Glutamatergic neuron (in vitro differentiated cells): Measurements from ENCODE around the gene CRTC3. TPM values are rescaled to one million over a fixed set of nuclear protein-coding genes. Genes with fewer than 3 reads are reported as not detected.

Experiments used
- DNase-seq: peaks from one replicate; pipeline ENCODE4 v3.0.0; 2022
- H3K27ac Mint-ChIP-seq: one replicate; pipeline ENCODE4 v1.8.0; 2020; ENCODE audit warnings: mild to moderate bottlenecking, mixed read lengths, inconsistent platforms; ENCODE audit not compliant: unreplicated experiment
- H3K27me3 Mint-ChIP-seq: one replicate; pipeline ENCODE4 v1.8.0; 2020; ENCODE audit warnings: mild to moderate bottlenecking, moderate library complexity, mixed read lengths, inconsistent platforms; ENCODE audit not compliant: unreplicated experiment
- H3K36me3 Mint-ChIP-seq: one replicate; pipeline ENCODE4 v1.8.0; 2020; ENCODE audit warnings: mild to moderate bottlenecking, mixed read lengths, inconsistent platforms; ENCODE audit not compliant: unreplicated experiment
- H3K4me1 Mint-ChIP-seq: one replicate; pipeline ENCODE4 v1.8.0; 2020; ENCODE audit warnings: mild to moderate bottlenecking, low read depth, mixed read lengths, inconsistent platforms; ENCODE audit not compliant: unreplicated experiment
- H3K4me3 Mint-ChIP-seq: one replicate; pipeline ENCODE4 v1.8.0; 2020; ENCODE audit warnings: mild to moderate bottlenecking, mixed read lengths, inconsistent platforms; ENCODE audit not compliant: unreplicated experiment
- H3K9me3 Mint-ChIP-seq: one replicate; pipeline ENCODE4 v1.8.0; 2020; ENCODE audit warnings: mild to moderate bottlenecking, moderate library complexity, mixed read lengths, inconsistent platforms; ENCODE audit not compliant: unreplicated experiment
- total RNA-seq: library from RNA; stranded (reverse); fragmentation: NEBNext Ultra II Directional; extraction: Animal tissue kit (Norgen Biotek cat#: 25700); gene quantifications from one replicate; pipeline ENCODE4 v1.2.1, GENCODE V29; 2021; ENCODE audit not compliant: unreplicated experiment
- TF ChIP-seq, protein P1 (sequence below): fragments of 200-600 bp; sonication (generic); IDR thresholded peaks from one replicate; pipeline ENCODE4 v1.5.0; 2021; ENCODE audit not compliant: partially characterized antibody, unreplicated experiment

CRTC3 gene
- total RNA-seq, 1 donor from 2014 or later, result 50.1 TPM

DNA sequence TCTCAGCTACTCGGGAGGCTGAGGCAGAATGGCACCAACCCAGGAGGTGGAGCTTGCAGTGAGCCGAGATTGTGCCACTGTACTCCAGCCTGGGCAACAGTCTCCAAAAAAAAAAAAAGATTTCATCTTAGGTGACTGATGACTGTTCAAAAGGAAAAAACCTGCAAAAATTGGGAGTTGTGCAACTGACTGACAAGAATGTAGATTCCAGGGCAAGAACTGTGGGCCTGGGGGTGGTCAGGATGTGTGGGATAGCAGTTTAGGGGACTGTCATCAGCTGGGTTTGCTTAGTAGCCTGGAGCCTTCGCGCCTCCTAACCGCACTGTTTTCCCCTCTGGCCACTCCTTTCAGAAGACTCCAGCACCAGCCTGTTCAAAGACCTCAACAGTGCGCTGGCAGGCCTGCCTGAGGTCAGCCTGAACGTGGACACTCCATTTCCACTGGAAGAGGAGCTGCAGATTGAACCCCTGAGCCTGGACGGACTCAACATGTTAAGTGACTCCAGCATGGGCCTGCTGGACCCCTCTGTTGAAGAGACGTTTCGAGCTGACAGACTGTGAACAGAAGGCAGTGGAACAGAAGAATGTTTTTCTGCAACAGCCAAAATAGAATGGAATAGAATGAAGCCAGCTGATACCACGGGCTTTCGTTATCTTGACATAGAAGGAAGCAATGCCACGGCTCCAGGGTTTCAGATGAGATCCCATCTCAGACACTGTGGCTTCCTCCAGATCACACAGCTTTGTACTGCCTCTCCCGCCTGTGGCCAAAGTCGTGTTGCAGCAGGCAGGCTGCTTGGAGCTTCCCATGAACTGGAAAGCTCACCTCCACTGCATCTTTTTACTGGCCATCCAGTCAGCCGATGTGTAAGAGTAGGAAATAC lies 112.1 kb downstream of the CRTC3 start:
- Mint-ChIP-seq H3K36me3 (peaks cover 19% of the 10 kb centered on the region), H3K27ac (peak overlapping the region; percentile 90), H3K27me3 (peaks cover 20% of the 10 kb centered on the region), H3K4me1 (peaks cover 35% of the 10 kb centered on the region), H3K9me3 (peaks cover 16% of the 10 kb centered on the region), H3K4me3 (peak overlapping the region; percentile 42)
- TF ChIP-seq, protein P1, sequence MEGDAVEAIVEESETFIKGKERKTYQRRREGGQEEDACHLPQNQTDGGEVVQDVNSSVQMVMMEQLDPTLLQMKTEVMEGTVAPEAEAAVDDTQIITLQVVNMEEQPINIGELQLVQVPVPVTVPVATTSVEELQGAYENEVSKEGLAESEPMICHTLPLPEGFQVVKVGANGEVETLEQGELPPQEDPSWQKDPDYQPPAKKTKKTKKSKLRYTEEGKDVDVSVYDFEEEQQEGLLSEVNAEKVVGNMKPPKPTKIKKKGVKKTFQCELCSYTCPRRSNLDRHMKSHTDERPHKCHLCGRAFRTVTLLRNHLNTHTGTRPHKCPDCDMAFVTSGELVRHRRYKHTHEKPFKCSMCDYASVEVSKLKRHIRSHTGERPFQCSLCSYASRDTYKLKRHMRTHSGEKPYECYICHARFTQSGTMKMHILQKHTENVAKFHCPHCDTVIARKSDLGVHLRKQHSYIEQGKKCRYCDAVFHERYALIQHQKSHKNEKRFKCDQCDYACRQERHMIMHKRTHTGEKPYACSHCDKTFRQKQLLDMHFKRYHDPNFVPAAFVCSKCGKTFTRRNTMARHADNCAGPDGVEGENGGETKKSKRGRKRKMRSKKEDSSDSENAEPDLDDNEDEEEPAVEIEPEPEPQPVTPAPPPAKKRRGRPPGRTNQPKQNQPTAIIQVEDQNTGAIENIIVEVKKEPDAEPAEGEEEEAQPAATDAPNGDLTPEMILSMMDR, result no peak
- DNase-seq, result no peak

- peaks cover 17% of the 10 kb centered on the region for H3K27me3 Mint-ChIP-seq
- DNase-seq, result no peak
- H3K4me3 Mint-ChIP-seq, result no peak overlapping the region
- TF ChIP-seq, protein P1, result no peak
- H3K9me3 Mint-ChIP-seq, result peaks cover 13% of the 10 kb centered on the region
- H3K27ac Mint-ChIP-seq, result peak overlapping the region; percentile 52
- H3K36me3 Mint-ChIP-seq, result peaks cover 19% of the 10 kb centered on the region
- H3K4me1 Mint-ChIP-seq, result peaks cover 34% of the 10 kb centered on the region
Measured at GRCh38 chr15:90642464-90643300, 113.0 kb downstream of the CRTC3 start.

DNA sequence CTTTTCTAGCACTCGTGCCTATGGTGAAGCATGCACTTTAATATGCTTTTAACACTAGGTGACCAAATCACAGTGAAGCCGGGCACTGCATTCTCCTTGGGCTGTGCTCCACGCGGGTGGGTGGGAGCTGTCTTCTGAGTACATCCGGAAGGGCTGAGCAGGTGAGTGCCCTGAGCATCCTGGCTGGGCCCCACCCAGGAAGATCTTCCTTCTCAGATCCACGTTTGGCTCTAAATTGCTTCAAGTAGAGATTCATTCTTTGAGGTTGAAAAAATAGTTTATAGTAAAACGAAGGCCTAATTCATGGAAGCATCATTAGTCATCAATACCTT lies 113.5 kb downstream of the CRTC3 start:
- H3K4me3 Mint-ChIP-seq, result no peak overlapping the region
- peaks cover 19% of the 10 kb centered on the region for H3K36me3 Mint-ChIP-seq
- TF ChIP-seq, protein P1, result no peak
- no peak for DNase-seq
- peak overlapping the region; percentile 52 for H3K27ac Mint-ChIP-seq
- peaks cover 30% of the 10 kb centered on the region for H3K4me1 Mint-ChIP-seq
- H3K27me3 Mint-ChIP-seq, result peaks cover 13% of the 10 kb centered on the region
- peaks cover 8% of the 10 kb centered on the region for H3K9me3 Mint-ChIP-seq

DNA sequence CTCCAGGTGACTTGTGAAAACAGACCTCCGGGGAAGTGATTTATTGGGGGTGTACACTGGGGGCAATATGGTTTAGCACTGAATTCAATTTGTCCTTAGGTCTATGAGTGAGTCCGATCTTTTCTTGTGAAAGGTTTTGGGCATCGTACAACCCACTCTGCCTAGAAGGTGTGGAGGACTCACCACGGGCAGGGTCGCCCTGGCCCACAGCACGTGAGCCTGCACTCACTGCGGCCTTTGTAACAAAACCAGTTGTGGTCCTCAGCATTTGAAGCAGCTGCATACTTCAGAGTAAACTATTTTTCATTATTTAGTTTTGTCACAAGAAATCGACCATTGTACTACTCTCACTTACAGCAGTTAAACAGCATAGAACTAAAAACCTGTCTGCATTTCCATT lies 114.8 kb downstream of the CRTC3 start:
- H3K36me3 Mint-ChIP-seq, result peaks cover 19% of the 10 kb centered on the region
- peak overlapping the region; percentile 83 for H3K27ac Mint-ChIP-seq
- TF ChIP-seq, protein P1, result no peak
- no peak overlapping the region for H3K4me3 Mint-ChIP-seq
- DNase-seq, result no peak
- peaks cover 25% of the 10 kb centered on the region for H3K4me1 Mint-ChIP-seq
- peaks cover 13% of the 10 kb centered on the region for H3K27me3 Mint-ChIP-seq
- H3K9me3 Mint-ChIP-seq, result peaks cover 4% of the 10 kb centered on the region
